Endodermal cell (in vitro differentiated cells): ENCODE results near the gene SCAF4. TPM values are rescaled to one million over a fixed set of nuclear protein-coding genes. Genes with fewer than 3 reads are reported as not detected.

Experiments used
- DNase-seq: peaks from one replicate; pipeline ENCODE4 v3.0.0-alpha.2; 2017
- H3K27ac ChIP-seq: 2 replicates; pipeline ENCODE4 v1.5.1; 2013; ENCODE audit warnings: mild to moderate bottlenecking, low read depth, low read length, moderate library complexity
- H3K27me3 ChIP-seq: 2 replicates; pipeline ENCODE4 v1.6.1; 2013; ENCODE audit warnings: mild to moderate bottlenecking, low read length, moderate library complexity; ENCODE audit not compliant: insufficient read depth, control insufficient read depth, poor library complexity, severe bottlenecking
- H3K36me3 ChIP-seq: 2 replicates; pipeline ENCODE4 v1.7.0; 2013; ENCODE audit warnings: mild to moderate bottlenecking, low read length, moderate library complexity; ENCODE audit not compliant: control insufficient read depth, insufficient read depth
- H3K4me1 ChIP-seq: one replicate; pipeline ENCODE4 v1.7.0; 2013; ENCODE audit warnings: low read length; ENCODE audit not compliant: control insufficient read depth, insufficient read depth
- H3K4me3 ChIP-seq: 2 replicates; pipeline ENCODE4 v1.5.1; 2013; ENCODE audit warnings: mild to moderate bottlenecking, low read length, moderate library complexity
- H3K9ac ChIP-seq: 2 replicates; pipeline ENCODE4 v1.6.1; 2013; ENCODE audit warnings: mild to moderate bottlenecking, low read length, moderate library complexity; ENCODE audit not compliant: poor library complexity, severe bottlenecking; ENCODE audit errors: extremely low read depth
- H3K9me3 ChIP-seq: 2 replicates; pipeline ENCODE4 v1.6.1; 2013; ENCODE audit warnings: mild to moderate bottlenecking, low read length, moderate library complexity; ENCODE audit not compliant: control insufficient read depth
- H3K27ac Mint-ChIP-seq: 2 replicates; pipeline ENCODE4 v1.8.0; 2020; ENCODE audit warnings: mixed read lengths
- H3K27me3 Mint-ChIP-seq: 2 replicates; pipeline ENCODE4 v1.8.0; 2021; ENCODE audit warnings: mild to moderate bottlenecking, mixed read lengths; ENCODE audit not compliant: insufficient read depth
- H3K36me3 Mint-ChIP-seq: 2 replicates; pipeline ENCODE4 v1.8.0; 2020; ENCODE audit warnings: low read depth, mixed read lengths
- H3K4me1 Mint-ChIP-seq: 2 replicates; pipeline ENCODE4 v1.8.0; 2020; ENCODE audit warnings: mixed read lengths
- H3K4me3 Mint-ChIP-seq: 2 replicates; pipeline ENCODE4 v1.8.0; 2020; ENCODE audit warnings: mild to moderate bottlenecking, moderate library complexity, mixed read lengths
- H3K9me3 Mint-ChIP-seq: 2 replicates; pipeline ENCODE4 v1.8.0; 2020; ENCODE audit warnings: mild to moderate bottlenecking, mixed read lengths
- WGBS, 2 experiments: methylation state at CpG; one replicate each; pipeline versions ENCODE4 v1.1.5 to v1.1.7; 2013; ENCODE audit warnings: missing lambda C conversion rate in 2 of 2, mixed read lengths in 1 of 2; ENCODE audit not compliant: insufficient coverage in 1 of 2, insufficient read length in 1 of 2; 5-methylcytosine and 5-hydroxymethylcytosine counted together
- total RNA-seq, 2 donors: library from RNA; stranded (reverse); fragmentation: NEBNext Ultra II Directional in 1 of 2; extraction: Animal tissue kit (Norgen Biotek cat#: 25700) in 1 of 2; gene quantifications; 2 replicates in 1 of 2; 3 replicates in 1 of 2; pipeline ENCODE4 v1.2.1, GENCODE V29; 2021
- TF ChIP-seq, protein P1 (sequence below): fragments of 200-600 bp; sonication (generic); conservative IDR thresholded peaks from 2 replicates; pipeline ENCODE4 v1.5.0; 2021; ENCODE audit warnings: antibody characterized with exemption, mild to moderate bottlenecking

SCAF4 gene
- total RNA-seq, 2 donors from 2014 or later: 61.3 to 67.8 TPM

GRCh38 chr21:31721381-31721780 is 10.5 kb downstream of the SCAF4 start:
- Histone ChIP-seq H3K36me3 (peaks cover 2% of the 10 kb centered on the region), H3K27ac (no peak overlapping the region), H3K27me3 (peaks cover 10% of the 10 kb centered on the region), H3K4me1 (peaks cover 3% of the 10 kb centered on the region), H3K9me3 (no peaks in the 10 kb centered on the region), H3K4me3 (no peak overlapping the region), H3K9ac (no peak overlapping the region)
- DNase-seq: no peak
- Mint-ChIP-seq H3K27me3 (peaks cover 11% of the 10 kb centered on the region), H3K36me3 (peaks cover 14% of the 10 kb centered on the region), H3K4me1 (peaks cover 26% of the 10 kb centered on the region), H3K9me3 (no peaks in the 10 kb centered on the region), H3K27ac (no peak overlapping the region), H3K4me3 (no peak overlapping the region)
- WGBS, 2 experiments: 93 to 100% methylated on average over 1 to 4 of the region's 4 CpGs
- TF ChIP-seq, protein P1, sequence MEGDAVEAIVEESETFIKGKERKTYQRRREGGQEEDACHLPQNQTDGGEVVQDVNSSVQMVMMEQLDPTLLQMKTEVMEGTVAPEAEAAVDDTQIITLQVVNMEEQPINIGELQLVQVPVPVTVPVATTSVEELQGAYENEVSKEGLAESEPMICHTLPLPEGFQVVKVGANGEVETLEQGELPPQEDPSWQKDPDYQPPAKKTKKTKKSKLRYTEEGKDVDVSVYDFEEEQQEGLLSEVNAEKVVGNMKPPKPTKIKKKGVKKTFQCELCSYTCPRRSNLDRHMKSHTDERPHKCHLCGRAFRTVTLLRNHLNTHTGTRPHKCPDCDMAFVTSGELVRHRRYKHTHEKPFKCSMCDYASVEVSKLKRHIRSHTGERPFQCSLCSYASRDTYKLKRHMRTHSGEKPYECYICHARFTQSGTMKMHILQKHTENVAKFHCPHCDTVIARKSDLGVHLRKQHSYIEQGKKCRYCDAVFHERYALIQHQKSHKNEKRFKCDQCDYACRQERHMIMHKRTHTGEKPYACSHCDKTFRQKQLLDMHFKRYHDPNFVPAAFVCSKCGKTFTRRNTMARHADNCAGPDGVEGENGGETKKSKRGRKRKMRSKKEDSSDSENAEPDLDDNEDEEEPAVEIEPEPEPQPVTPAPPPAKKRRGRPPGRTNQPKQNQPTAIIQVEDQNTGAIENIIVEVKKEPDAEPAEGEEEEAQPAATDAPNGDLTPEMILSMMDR: no peak

DNA sequence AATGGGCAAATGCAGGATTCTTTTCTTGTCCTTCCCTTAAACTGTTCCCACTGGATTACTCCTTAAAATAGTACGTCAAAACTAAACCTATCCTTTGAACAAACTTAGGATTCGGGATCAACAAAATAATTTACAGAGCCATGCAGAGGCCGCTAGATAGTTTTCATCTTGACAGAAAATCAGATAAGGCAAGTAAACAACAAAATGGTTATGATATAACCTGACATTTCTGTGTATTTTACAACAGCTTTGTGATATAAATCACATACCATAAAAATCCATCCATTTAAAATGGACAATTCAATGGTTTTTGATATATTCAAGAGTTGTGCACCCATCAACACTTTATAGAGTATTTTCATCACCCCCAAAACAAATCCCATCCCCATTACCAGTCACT is 11.2 kb downstream of the SCAF4 start:
- H3K27ac Mint-ChIP-seq: no peak overlapping the region
- H3K36me3 Mint-ChIP-seq: peaks cover 13% of the 10 kb centered on the region
- no peaks in the 10 kb centered on the region for H3K36me3 ChIP-seq

DNA sequence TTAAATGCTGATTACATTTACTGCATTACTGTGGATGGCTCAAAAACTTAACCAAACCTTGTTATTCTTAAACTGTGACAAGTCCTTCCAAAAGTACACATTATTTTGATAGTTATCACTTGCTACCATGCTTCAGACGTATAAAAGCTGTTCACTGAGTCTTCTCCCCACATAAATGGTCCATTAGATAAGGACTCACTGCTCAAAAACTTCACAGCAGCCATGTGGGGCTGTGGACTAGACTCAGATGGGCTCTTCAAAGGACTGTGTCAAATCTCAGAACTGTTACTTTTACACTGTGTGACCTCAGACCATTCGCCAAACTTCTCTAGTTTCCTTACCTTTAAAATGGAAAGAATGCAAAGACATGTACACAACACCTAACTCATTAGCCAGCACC is 11.6 kb downstream of the SCAF4 start:
- Mint-ChIP-seq H3K27me3 (peaks cover 15% of the 10 kb centered on the region), H3K4me3 (no peak overlapping the region), H3K36me3 (peaks cover 11% of the 10 kb centered on the region), H3K9me3 (no peaks in the 10 kb centered on the region), H3K4me1 (peaks cover 34% of the 10 kb centered on the region), H3K27ac (no peak overlapping the region)
- TF ChIP-seq, protein P1: no peak
- peaks cover 20% of the 10 kb centered on the region for H3K27me3 ChIP-seq
- H3K36me3 ChIP-seq: no peaks in the 10 kb centered on the region
- H3K4me1 ChIP-seq: peaks cover 12% of the 10 kb centered on the region
- no peaks in the 10 kb centered on the region for H3K9me3 ChIP-seq
- no peak overlapping the region for H3K9ac ChIP-seq
- no peak overlapping the region for H3K27ac ChIP-seq
- DNase-seq: no peak
- H3K4me3 ChIP-seq: no peak overlapping the region
- WGBS, 2 experiments: 94% methylated on average over 2 of the region's 2 CpGs

More for the DNA sequence above, 11.2 kb downstream of the SCAF4 start:
- Histone ChIP-seq H3K4me3 (no peak overlapping the region), H3K9ac (no peak overlapping the region), H3K27me3 (peaks cover 16% of the 10 kb centered on the region), H3K27ac (no peak overlapping the region), H3K9me3 (no peaks in the 10 kb centered on the region), H3K4me1 (peaks cover 9% of the 10 kb centered on the region)
- 92 to 95% methylated on average over 2 to 3 of the region's 3 CpGs for WGBS, 2 experiments
- TF ChIP-seq, protein P1: no peak
- Mint-ChIP-seq H3K4me3 (no peak overlapping the region), H3K27me3 (peaks cover 15% of the 10 kb centered on the region), H3K4me1 (peaks cover 32% of the 10 kb centered on the region), H3K9me3 (no peaks in the 10 kb centered on the region)
- DNase-seq: no peak
